Measurements from ENCODE around the gene CCDC187.
"Not testable (repeated sequence)": the region's sequence is repeated elsewhere in the genome, so short reads cannot be mapped to it uniquely, and the experiment has no call there.

- not testable (repeated sequence) for TF ChIP-seq CTCF, POLR2A (IDR thresholded peaks at IDR 0.05)
These were observed 67.2 kb downstream of the CCDC187 start for GRCh38 chr9:136236471-136237410.

All from body of pancreas (tissue), 4 donors.